ENCODE results near the gene KREMEN1. TPM values are rescaled to one million over a fixed set of nuclear protein-coding genes. Genes with fewer than 3 reads are reported as not detected.

Gene KREMEN1
- total and polyA plus RNA-seq, 9 of the 15 experiments (the other 6 are each of a cell fraction or from before 2014, with no cell fraction given) = 0.69 to 11.5 (median 4.3) TPM

DNA sequence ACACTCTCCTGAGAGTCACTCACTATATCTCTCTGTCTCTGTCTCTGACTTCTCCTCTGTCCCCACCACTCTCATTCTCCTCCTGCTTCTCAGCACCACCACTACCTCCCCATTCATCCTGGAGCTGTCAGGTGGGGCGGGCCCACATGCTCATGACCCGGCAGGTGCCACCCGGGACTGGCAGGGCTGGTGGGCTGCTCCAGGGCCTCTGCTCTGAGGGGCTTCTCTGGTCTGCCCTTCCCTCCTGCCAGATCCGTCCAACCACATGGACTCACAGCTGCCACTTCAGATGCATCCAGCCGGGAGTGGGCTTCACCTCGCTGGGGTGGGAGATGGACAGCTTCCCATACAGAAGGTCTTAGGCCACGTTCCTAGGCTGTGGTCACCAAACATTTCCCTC lies 128.1 kb downstream of the KREMEN1 start:
- Histone ChIP-seq H3K27me3 (ENCODE audit: control insufficient read depth in 2 of 2, insufficient read depth in 2 of 2, low read length in 2 of 2) (no peaks in the 10 kb centered on the region), H3K36me3 (ENCODE audit: control insufficient read depth, insufficient read depth, low read length) (no peaks in the 10 kb centered on the region), H3K9ac (ENCODE audit: insufficient read depth in 1 of 2, low read depth in 2 of 2, low read length in 2 of 2) (no peak overlapping the region; a peak in 1 of 4 replicates), H3K4me1 (replicated peaks in 1 of 2; ENCODE audit: control insufficient read depth in 2 of 2, insufficient read depth in 2 of 2, low read length in 2 of 2) (peaks cover 52 to 57% of the 10 kb centered on the region in 2 experiments), H3K4me2 (ENCODE audit: insufficient read depth, low read length) (no peak overlapping the region), H3K9me3 (replicated peaks; ENCODE audit: control insufficient read depth, insufficient read depth, low read depth, low read length) (no peaks in the 10 kb centered on the region), H3K4me3 (no peak overlapping the region), H2AFZ (ENCODE audit: low read depth, low read length) (no peak overlapping the region), H3K27ac (ENCODE audit: extremely low read depth, low read depth, low read length) (no peak overlapping the region), H4K20me1 (replicated peaks; ENCODE audit: control insufficient read depth, insufficient read depth, low read length) (no peaks in the 10 kb centered on the region), H3K79me2 (ENCODE audit: control insufficient read depth, insufficient read depth, low read length) (peaks cover 8% of the 10 kb centered on the region; the same call in 2 of the 3 replicates), H3K9me1 (ENCODE audit: control insufficient read depth, insufficient read depth, low read length) (no peaks in the 10 kb centered on the region)
- intact Hi-C loops (cut with micrococcal nuclease) = no loop called here
- WGBS (ENCODE audit: insufficient coverage, low coverage, missing lambda C conversion rate) = 80% methylated on average over 2 of the region's 7 CpGs
- FAIRE-seq (no peak), ATAC-seq (no peak), DNase-seq (ENCODE audit: extremely low read depth in 1 of 4, low spot score in 3 of 4) (no peak)
- in situ Hi-C loops (cut with MboI) = no loop called here
- BruUV-seq (replicated peaks) = no TSS peak
- ChIA-PET CTCF (ENCODE audit: low intra/inter-chr PET ratio) (interaction anchor here (0.6 kb wide), 1 partner anchor 33 kb away, joined by 4 read pairs; no protein-coding TSS in a partner anchor), POLR2A (interaction anchor here (1.3 kb wide), 1 partner anchor 12 kb away, joined by 4 read pairs; no protein-coding TSS in a partner anchor)
- TF ChIP-seq ZNF830 (CRISPR knock-in tag; IDR thresholded peaks at IDR 0.05) = no peak
- TF ChIP-seq ZBTB7A (IDR thresholded peaks at IDR 0.05; ENCODE audit: borderline replicate concordance, control insufficient read depth, low read depth, low read length) = no peak
- no peak for TF ChIP-seq JUND (IDR thresholded peaks at IDR 0.05; ENCODE audit: borderline replicate concordance, low read depth, low read length)
- no peak for TF ChIP-seq JUND (tag; IDR thresholded peaks at IDR 0.05; ENCODE audit: borderline replicate concordance, low read depth, low read length)
- TF ChIP-seq, protein P1, sequence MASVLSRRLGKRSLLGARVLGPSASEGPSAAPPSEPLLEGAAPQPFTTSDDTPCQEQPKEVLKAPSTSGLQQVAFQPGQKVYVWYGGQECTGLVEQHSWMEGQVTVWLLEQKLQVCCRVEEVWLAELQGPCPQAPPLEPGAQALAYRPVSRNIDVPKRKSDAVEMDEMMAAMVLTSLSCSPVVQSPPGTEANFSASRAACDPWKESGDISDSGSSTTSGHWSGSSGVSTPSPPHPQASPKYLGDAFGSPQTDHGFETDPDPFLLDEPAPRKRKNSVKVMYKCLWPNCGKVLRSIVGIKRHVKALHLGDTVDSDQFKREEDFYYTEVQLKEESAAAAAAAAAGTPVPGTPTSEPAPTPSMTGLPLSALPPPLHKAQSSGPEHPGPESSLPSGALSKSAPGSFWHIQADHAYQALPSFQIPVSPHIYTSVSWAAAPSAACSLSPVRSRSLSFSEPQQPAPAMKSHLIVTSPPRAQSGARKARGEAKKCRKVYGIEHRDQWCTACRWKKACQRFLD (CRISPR knock-in tag; IDR thresholded peaks at IDR 0.05) = no peak
- TF ChIP-seq TRIM24 (IDR thresholded peaks at IDR 0.05) = no peak
- TF ChIP-seq, protein P2, sequence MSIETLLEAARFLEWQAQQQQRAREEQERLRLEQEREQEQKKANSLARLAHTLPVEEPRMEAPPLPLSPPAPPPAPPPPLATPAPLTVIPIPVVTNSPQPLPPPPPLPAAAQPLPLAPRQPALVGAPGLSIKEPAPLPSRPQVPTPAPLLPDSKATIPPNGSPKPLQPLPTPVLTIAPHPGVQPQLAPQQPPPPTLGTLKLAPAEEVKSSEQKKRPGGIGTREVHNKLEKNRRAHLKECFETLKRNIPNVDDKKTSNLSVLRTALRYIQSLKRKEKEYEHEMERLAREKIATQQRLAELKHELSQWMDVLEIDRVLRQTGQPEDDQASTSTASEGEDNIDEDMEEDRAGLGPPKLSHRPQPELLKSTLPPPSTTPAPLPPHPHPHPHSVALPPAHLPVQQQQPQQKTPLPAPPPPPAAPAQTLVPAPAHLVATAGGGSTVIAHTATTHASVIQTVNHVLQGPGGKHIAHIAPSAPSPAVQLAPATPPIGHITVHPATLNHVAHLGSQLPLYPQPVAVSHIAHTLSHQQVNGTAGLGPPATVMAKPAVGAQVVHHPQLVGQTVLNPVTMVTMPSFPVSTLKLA (conservative IDR thresholded peaks at IDR 0.05) = no peak
